Small intestine (tissue), 7 donors: Measurements from ENCODE around the gene MPPE1. TPM values are rescaled to one million over a fixed set of nuclear protein-coding genes. Genes with fewer than 3 reads are reported as not detected.
"Not testable (repeated sequence)": the region's sequence is repeated elsewhere in the genome, so short reads cannot be mapped to it uniquely, and the experiment has no call there.

Source experiments
- DNase-seq, 2 donors: peaks; one replicate each; pipeline versions ENCODE4 v3.0.0 to v3.0.0-alpha.2; 2013
- FAIRE-seq: peaks from 2 replicates; lab custom pipeline; 2012; peaks lifted over from hg19 to GRCh38; lab: Jason Lieb, UNC
- H3K27ac ChIP-seq, 3 donors: one replicate each; pipeline ENCODE4 v1.5.1; 2013; ENCODE audit warnings: low read length in 2 of 3, mild to moderate bottlenecking in 2 of 3, control low read depth in 1 of 3, inconsistent platforms in 1 of 3, low read depth in 1 of 3, moderate library complexity in 1 of 3
- H3K27me3 ChIP-seq, 3 donors: one replicate each; pipeline ENCODE4 v1.6.1; 2013; ENCODE audit warnings: low read length in 3 of 3, inconsistent platforms in 1 of 3; ENCODE audit not compliant: control insufficient read depth in 3 of 3, insufficient read depth in 3 of 3
- H3K36me3 ChIP-seq, 3 donors: one replicate each; pipeline ENCODE4 v1.6.1; 2013; ENCODE audit warnings: low read length in 3 of 3, inconsistent platforms in 1 of 3, low read depth in 1 of 3, mild to moderate bottlenecking in 1 of 3, moderate library complexity in 1 of 3; ENCODE audit not compliant: control insufficient read depth in 3 of 3, insufficient read depth in 2 of 3
- H3K4me1 ChIP-seq, 3 donors: one replicate each; pipeline ENCODE4 v1.6.1; 2013; ENCODE audit warnings: low read length in 2 of 3, inconsistent platforms in 1 of 3, low read depth in 1 of 3, mild to moderate bottlenecking in 1 of 3, moderate library complexity in 1 of 3; ENCODE audit not compliant: control insufficient read depth in 3 of 3, insufficient read depth in 2 of 3
- H3K4me3 ChIP-seq, 3 donors: one replicate each; pipeline ENCODE4 v1.5.1; 2013; ENCODE audit warnings: low read length in 3 of 3, control low read depth in 1 of 3, inconsistent platforms in 1 of 3, low read depth in 1 of 3, mild to moderate bottlenecking in 1 of 3, moderate library complexity in 1 of 3
- H3K9me3 ChIP-seq, 2 donors: one replicate each; pipeline ENCODE4 v1.6.1; 2013; ENCODE audit warnings: low read depth in 1 of 2, low read length in 1 of 2; ENCODE audit not compliant: control insufficient read depth in 2 of 2, insufficient read depth in 1 of 2
- WGBS, 3 donors: extraction: QIAGEN DNeasy Blood & Tissue Kit; methylation state at CpG; one replicate each; pipeline ENCODE4 v1.1.7; 2013; 5-methylcytosine and 5-hydroxymethylcytosine counted together
- polyA plus RNA-seq, 4 donors: library from polyadenylated mRNA; stranded (reverse) in 3 of 4; unstranded in 1 of 4; fragments of 200-250 nt in 3 of 4; fragments of 120-200 nt in 1 of 4; gene quantifications; one replicate each; pipeline versions ENCODE4 v1.2.1 to v1.2.3, GENCODE V29; 2013
- donor health status: healthy with polysubstance abuse.
- donor health status: control.
- donor health status: control.
- donor health status: Bipolar disorder and iron deficiency.
- donor health status: healthy.

MPPE1 gene
- polyA plus RNA-seq, 4 donors = 23.9 to 36.6 (median 26.3) TPM

GRCh38 chr18:11861583-11862288 lies 46.4 kb downstream of the MPPE1 start:
- H3K27me3 ChIP-seq = no peaks in the 10 kb centered on the region
- DNase-seq = no peak
- no peaks in the 10 kb centered on the region for H3K36me3 ChIP-seq
- WGBS, 3 donors = 82 to 88% (median 85%) methylated on average over 20 of the region's 20 CpGs
- no peak for FAIRE-seq
- no peaks in the 10 kb centered on the region for H3K9me3 ChIP-seq
- H3K4me1 ChIP-seq = peaks cover 3 to 8% (median 7%) of the 10 kb centered on the region in 3 donors
- no peak overlapping the region for H3K4me3 ChIP-seq
- peak overlapping the region in 2 of 3 donors; percentile 6 to 71 for H3K27ac ChIP-seq

GRCh38 chr18:11860594-11861450 lies 47.3 kb downstream of the MPPE1 start:
- Histone ChIP-seq H3K4me1 (peaks cover 8 to 13% (median 11%) of the 10 kb centered on the region in 3 donors), H3K4me3 (no peak overlapping the region), H3K36me3 (no peaks in the 10 kb centered on the region), H3K27me3 (no peaks in the 10 kb centered on the region), H3K27ac (peak overlapping the region in 2 of 3 donors; percentile 17 to 28), H3K9me3 (no peaks in the 10 kb centered on the region)
- WGBS, 3 donors = 77 to 80% (median 80%) methylated on average over 16 to 17 of the region's 17 CpGs
- FAIRE-seq (no peak), DNase-seq (peak in 1 of 2 donors; percentile 66)

DNA sequence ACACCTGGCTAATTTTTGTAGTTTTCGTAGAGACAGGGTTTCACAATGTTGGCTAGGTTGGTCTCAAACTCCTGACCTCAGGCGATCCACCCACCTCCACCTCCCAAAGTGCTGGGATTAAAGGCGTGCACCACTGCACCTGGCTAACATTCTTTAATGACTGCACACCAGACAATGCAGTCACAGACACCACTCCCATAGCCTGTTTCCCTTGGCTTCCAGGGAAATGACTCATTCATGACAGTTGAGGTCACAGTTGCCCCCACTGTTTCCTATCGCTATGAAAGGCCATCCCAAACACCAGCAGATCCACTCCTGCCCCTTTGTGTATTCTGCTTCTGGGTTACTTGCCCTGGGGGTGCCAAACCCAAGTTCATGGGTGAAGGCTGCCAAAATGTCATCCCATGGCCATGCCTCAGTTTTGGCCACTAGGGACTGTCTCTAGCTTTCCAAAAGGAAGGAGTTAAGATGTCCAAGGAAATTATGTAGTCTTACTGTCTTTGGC lies 48.2 kb downstream of the MPPE1 start:
- Histone ChIP-seq H3K4me1 (peaks cover 8 to 13% (median 11%) of the 10 kb centered on the region in 3 donors), H3K27me3 (no peaks in the 10 kb centered on the region), H3K27ac (peak overlapping the region in 2 of 3 donors; percentile 28 to 80), H3K9me3 (no peaks in the 10 kb centered on the region), H3K4me3 (no peak overlapping the region), H3K36me3 (peaks cover 0 to 2% (median 0%) of the 10 kb centered on the region in 3 donors)
- WGBS, 3 donors = 14 to 62% (median 45%) methylated on average over 4 of the region's 4 CpGs
- peak; percentile 44 to 77 for DNase-seq
- no peak for FAIRE-seq

- Histone ChIP-seq H3K4me3 (no peak overlapping the region), H3K36me3 (peaks cover 0 to 5% (median 0%) of the 10 kb centered on the region in 3 donors), H3K9me3 (no peaks in the 10 kb centered on the region), H3K27ac (peak overlapping the region in 1 of 3 donors; percentile 80), H3K4me1 (peaks cover 8 to 13% (median 11%) of the 10 kb centered on the region in 3 donors), H3K27me3 (no peaks in the 10 kb centered on the region)
- FAIRE-seq = no peak
- DNase-seq = no peak
- WGBS, 3 donors = 90 to 94% (median 92%) methylated on average over 7 of the region's 7 CpGs
Measured at GRCh38 chr18:11859282-11859830, 48.8 kb downstream of the MPPE1 start.

GRCh38 chr18:11857177-11857887 lies 50.8 kb downstream of the MPPE1 start:
- no peaks in the 10 kb centered on the region for H3K27me3 ChIP-seq
- WGBS, 3 donors = 11 to 37% (median 18%) methylated on average over 11 of the region's 11 CpGs
- H3K27ac ChIP-seq = peak overlapping the region; percentile 63 to 90 (median 87)
- DNase-seq (peak; percentile 95 to 97), FAIRE-seq (no peak)
- H3K36me3 ChIP-seq = peaks cover 0 to 5% (median 0%) of the 10 kb centered on the region in 3 donors
- no peak overlapping the region for H3K4me3 ChIP-seq
- H3K4me1 ChIP-seq = peaks cover 8 to 19% (median 18%) of the 10 kb centered on the region in 3 donors
- H3K9me3 ChIP-seq = no peaks in the 10 kb centered on the region

DNA sequence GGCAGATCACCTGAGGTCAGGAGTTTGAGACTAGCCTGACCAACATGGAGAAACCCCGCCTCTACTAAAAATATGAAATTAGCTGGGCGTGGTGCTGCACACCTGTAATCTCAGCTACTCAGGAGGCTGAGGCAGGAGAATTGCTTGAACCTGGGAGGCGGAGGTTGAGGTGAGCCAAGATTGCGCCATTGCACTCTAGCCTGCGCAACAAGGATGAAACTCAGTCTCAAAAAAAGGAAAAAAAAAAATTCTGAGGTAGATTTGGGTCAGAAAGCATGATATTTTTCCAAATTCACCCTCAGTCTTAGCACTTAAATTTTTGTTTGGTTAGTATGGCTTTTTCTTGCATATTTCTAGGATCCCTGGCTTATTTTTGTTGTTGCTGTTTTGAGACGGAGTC lies 53.6 kb downstream of the MPPE1 start:
- not testable (repeated sequence) for H3K4me3 ChIP-seq, DNase-seq, FAIRE-seq, H3K27me3 ChIP-seq, H3K9me3 ChIP-seq, H3K36me3 ChIP-seq
- Histone ChIP-seq H3K4me1 (peaks cover 3 to 19% (median 11%) of the 10 kb centered on the region in 3 donors), H3K27ac (peak overlapping the region in 1 of 3 donors; percentile 87)
- 71 to 89% (median 83%) methylated on average over 6 of the region's 6 CpGs for WGBS, 3 donors

DNA sequence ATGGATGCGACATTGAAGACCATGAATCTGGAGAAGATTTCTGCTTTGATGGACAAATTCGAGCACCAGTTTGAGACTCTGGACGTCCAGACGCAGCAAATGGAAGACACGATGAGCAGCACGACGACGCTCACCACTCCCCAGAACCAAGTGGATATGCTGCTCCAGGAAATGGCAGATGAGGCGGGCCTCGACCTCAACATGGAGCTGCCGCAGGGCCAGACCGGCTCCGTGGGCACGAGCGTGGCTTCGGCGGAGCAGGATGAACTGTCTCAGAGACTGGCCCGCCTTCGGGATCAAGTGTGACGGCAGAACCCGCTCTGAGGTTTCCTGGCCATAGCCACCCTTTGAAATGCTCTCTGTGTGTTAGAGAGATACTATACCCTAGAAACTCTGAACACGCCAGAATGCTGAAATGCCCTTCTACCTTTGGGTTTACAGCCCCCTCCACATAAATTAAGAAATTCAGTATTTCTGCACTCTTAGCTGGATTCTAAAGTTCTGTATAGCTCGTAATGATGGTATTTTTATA lies 56.2 kb downstream of the MPPE1 start:
- Histone ChIP-seq H3K4me1 (peaks cover 0 to 17% (median 11%) of the 10 kb centered on the region in 3 donors), H3K27ac (peak overlapping the region; percentile 87 to 99 (median 98)), H3K9me3 (no peaks in the 10 kb centered on the region), H3K4me3 (peak overlapping the region; percentile 67 to 95 (median 91)), H3K27me3 (no peaks in the 10 kb centered on the region), H3K36me3 (peaks cover 0 to 5% (median 0%) of the 10 kb centered on the region in 3 donors)
- no peak for FAIRE-seq
- peak; percentile 53 to 79 for DNase-seq
- 0 to 1% (median 1%) methylated on average over 23 of the region's 23 CpGs for WGBS, 3 donors
